Measurements from ENCODE around the gene SRPK2. TPM values are rescaled to one million over a fixed set of nuclear protein-coding genes. Genes with fewer than 3 reads are reported as not detected.

The SRPK2 gene
- total and polyA plus RNA-seq, 2 of the 13 experiments (the other 11 are each of a cell fraction or from before 2014, with no cell fraction given) = 10.1 to 22.3 TPM

DNA sequence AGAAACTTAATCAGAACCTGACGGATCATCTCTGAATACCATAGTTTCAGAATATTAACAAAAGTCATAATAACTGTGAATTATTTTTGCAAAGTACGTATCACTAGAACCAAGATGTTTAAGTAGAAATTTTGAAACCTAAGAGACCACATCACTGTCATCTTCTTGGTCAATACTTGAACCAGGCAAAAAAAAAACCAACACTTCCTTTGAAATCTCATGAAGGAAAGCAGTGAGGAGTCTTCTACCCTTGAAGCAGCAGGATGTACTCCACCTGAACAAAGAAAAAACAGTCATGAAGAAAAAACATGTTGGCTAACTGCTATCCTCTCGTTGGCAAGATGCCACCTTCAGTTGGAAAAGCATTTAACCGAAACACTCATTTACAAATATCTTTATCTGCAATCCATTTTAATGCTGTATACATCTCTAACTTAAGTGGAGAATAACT, 82.4 kb downstream of the SRPK2 start:
- no peak overlapping the region for H2AFZ ChIP-seq (ENCODE audit: low read length)
- H3K4me2 ChIP-seq (ENCODE audit: low read depth, low read length) = no peak overlapping the region
- H3K9ac ChIP-seq (ENCODE audit: insufficient read depth, low read depth, low read length) = no peak overlapping the region
- H3K9me3 ChIP-seq (ENCODE audit: low read length) = no peaks in the 10 kb centered on the region
- ChIA-PET CTCF (ENCODE audit: low intra/inter-chr PET ratio, low total read pairs) (no interaction called here), POLR2A (no interaction called here)
- ATAC-seq (no peak), DNase-seq (ENCODE audit: low spot score) (no peak), FAIRE-seq (no peak)
- BruUV-seq (replicated peaks) = no TSS peak
- in situ Hi-C loops (cut with HindIII; ENCODE audit: extremely low pct_ligation_motif_present, low pct_unique_long_range_greater_than_20kb) = no loop called here
- no peak overlapping the region for H3K27ac ChIP-seq (ENCODE audit: extremely low read length, insufficient read depth, low read length)
- intact Hi-C loops (cut with micrococcal nuclease; ENCODE audit: unreplicated experiment) = no loop called here
- H3K27me3 ChIP-seq (ENCODE audit: control insufficient read depth in 1 of 2, insufficient read depth in 2 of 2, low read length in 2 of 2) = no peaks in the 10 kb centered on the region
- H3K36me3 ChIP-seq (replicated peaks in 1 of 2; ENCODE audit: control insufficient read depth in 1 of 2, insufficient read depth in 2 of 2, low read length in 2 of 2) = no peaks in the 10 kb centered on the region
- TF ChIP-seq STAG1 (CRISPR knock-in tag; IDR thresholded peaks at IDR 0.05) = no peak
- no peak for TF ChIP-seq PITX1 (CRISPR knock-in tag; IDR thresholded peaks at IDR 0.05)
- no peak for TF ChIP-seq ZNF703 (CRISPR knock-in tag; IDR thresholded peaks at IDR 0.05; ENCODE audit: borderline replicate concordance)
- no peak for TF ChIP-seq MED13 (CRISPR knock-in tag; IDR thresholded peaks at IDR 0.05)
- 92% methylated on average over 4 of the region's 4 CpGs for WGBS (ENCODE audit: low lambda C conversion rate)
- no peaks in the 10 kb centered on the region for H4K20me1 ChIP-seq (ENCODE audit: insufficient read depth, low read length)
- peaks cover 42% of the 10 kb centered on the region for H3K4me1 ChIP-seq (ENCODE audit: insufficient read depth, low read length)
- peaks cover 10% of the 10 kb centered on the region for H3K79me2 ChIP-seq (ENCODE audit: insufficient read depth, low read length)
- no peak overlapping the region for H3K4me3 ChIP-seq (replicated peaks in 1 of 3; ENCODE audit: insufficient read depth in 1 of 3, low read depth in 2 of 3, low read length in 3 of 3)

DNA sequence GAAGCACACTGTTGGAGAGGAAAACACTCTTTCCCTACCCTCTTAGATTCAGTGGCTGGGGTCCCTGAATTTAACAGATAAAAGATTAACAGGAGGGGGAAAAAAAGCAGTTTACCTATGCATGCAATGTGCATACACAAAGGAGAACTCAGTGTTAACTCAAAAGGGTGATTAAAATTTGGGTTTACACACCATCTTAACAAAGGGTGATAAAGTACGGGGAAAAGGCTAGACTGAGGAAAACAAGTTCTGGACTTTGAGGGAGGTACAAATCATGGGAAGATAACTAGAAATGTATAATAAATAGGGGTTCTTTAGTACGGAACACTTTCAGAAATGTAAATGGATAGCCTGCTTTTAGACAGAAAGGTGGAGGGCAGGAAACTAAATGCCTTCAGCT, 83.1 kb downstream of the SRPK2 start:
- intact Hi-C loops (cut with micrococcal nuclease; ENCODE audit: unreplicated experiment) (no loop called here), in situ Hi-C loops (cut with HindIII; ENCODE audit: extremely low pct_ligation_motif_present, low pct_unique_long_range_greater_than_20kb) (no loop called here)
- 94% methylated on average over 2 of the region's 2 CpGs for WGBS (ENCODE audit: low lambda C conversion rate)
- Histone ChIP-seq H3K9ac (ENCODE audit: insufficient read depth, low read depth, low read length) (no peak overlapping the region), H3K9me3 (ENCODE audit: low read length) (no peaks in the 10 kb centered on the region), H3K4me2 (ENCODE audit: low read depth, low read length) (no peak overlapping the region), H3K36me3 (replicated peaks in 1 of 2; ENCODE audit: control insufficient read depth in 1 of 2, insufficient read depth in 2 of 2, low read length in 2 of 2) (no peaks in the 10 kb centered on the region), H3K27me3 (ENCODE audit: control insufficient read depth in 1 of 2, insufficient read depth in 2 of 2, low read length in 2 of 2) (no peaks in the 10 kb centered on the region), H4K20me1 (ENCODE audit: insufficient read depth, low read length) (no peaks in the 10 kb centered on the region), H3K79me2 (ENCODE audit: insufficient read depth, low read length) (peaks cover 10% of the 10 kb centered on the region), H3K4me1 (ENCODE audit: insufficient read depth, low read length) (peaks cover 42% of the 10 kb centered on the region), H3K4me3 (replicated peaks in 1 of 3; ENCODE audit: insufficient read depth in 1 of 3, low read depth in 2 of 3, low read length in 3 of 3) (no peak overlapping the region), H3K27ac (ENCODE audit: extremely low read length, insufficient read depth, low read length) (no peak overlapping the region), H2AFZ (ENCODE audit: low read length) (no peak overlapping the region)
- no TSS peak for BruUV-seq (replicated peaks)
- DNase-seq (ENCODE audit: low spot score) (no peak), FAIRE-seq (no peak), ATAC-seq (no peak)
- ChIA-PET CTCF (ENCODE audit: low intra/inter-chr PET ratio, low total read pairs) (no interaction called here), POLR2A (no interaction called here)
- TF ChIP-seq, protein P1, sequence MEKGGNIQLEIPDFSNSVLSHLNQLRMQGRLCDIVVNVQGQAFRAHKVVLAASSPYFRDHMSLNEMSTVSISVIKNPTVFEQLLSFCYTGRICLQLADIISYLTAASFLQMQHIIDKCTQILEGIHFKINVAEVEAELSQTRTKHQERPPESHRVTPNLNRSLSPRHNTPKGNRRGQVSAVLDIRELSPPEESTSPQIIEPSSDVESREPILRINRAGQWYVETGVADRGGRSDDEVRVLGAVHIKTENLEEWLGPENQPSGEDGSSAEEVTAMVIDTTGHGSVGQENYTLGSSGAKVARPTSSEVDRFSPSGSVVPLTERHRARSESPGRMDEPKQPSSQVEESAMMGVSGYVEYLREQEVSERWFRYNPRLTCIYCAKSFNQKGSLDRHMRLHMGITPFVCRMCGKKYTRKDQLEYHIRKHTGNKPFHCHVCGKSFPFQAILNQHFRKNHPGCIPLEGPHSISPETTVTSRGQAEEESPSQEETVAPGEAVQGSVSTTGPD (CRISPR knock-in tag; IDR thresholded peaks at IDR 0.05) = no peak
- TF ChIP-seq ZNF841 (CRISPR knock-in tag; IDR thresholded peaks at IDR 0.05; ENCODE audit: borderline replicate concordance) (no peak), KMT2A (CRISPR knock-in tag; IDR thresholded peaks at IDR 0.05) (no peak), ZNF264 (CRISPR knock-in tag; IDR thresholded peaks at IDR 0.05) (no peak), IRX3 (CRISPR knock-in tag; IDR thresholded peaks at IDR 0.05; ENCODE audit: borderline replicate concordance, low read depth) (no peak), SP4 (CRISPR knock-in tag; IDR thresholded peaks at IDR 0.05) (no peak), NFKB2 (CRISPR knock-in tag; IDR thresholded peaks at IDR 0.05; ENCODE audit: borderline replicate concordance) (no peak), ZNF577 (CRISPR knock-in tag; IDR thresholded peaks at IDR 0.05; ENCODE audit: borderline replicate concordance, low read depth) (no peak), HNRNPK (IDR thresholded peaks at IDR 0.05; ENCODE audit: low read depth, low read length, poor library complexity, severe bottlenecking) (no peak), SNAI1 (CRISPR knock-in tag; IDR thresholded peaks at IDR 0.05; ENCODE audit: borderline replicate concordance) (no peak), KAT7 (CRISPR knock-in tag; IDR thresholded peaks at IDR 0.05; ENCODE audit: borderline replicate concordance) (no peak), SAP130 (CRISPR knock-in tag; IDR thresholded peaks at IDR 0.05; ENCODE audit: low read depth) (no peak)
- TF ChIP-seq, protein P2, sequence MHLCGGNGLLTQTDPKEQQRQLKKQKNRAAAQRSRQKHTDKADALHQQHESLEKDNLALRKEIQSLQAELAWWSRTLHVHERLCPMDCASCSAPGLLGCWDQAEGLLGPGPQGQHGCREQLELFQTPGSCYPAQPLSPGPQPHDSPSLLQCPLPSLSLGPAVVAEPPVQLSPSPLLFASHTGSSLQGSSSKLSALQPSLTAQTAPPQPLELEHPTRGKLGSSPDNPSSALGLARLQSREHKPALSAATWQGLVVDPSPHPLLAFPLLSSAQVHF (CRISPR knock-in tag; IDR thresholded peaks at IDR 0.05) = no peak

Measured in HepG2 (cell line).